HepG2 (cell line): ENCODE results near the gene EXOC3. TPM values are rescaled to one million over a fixed set of nuclear protein-coding genes. Genes with fewer than 3 reads are reported as not detected.

Experiments
- CHD4 ChIP-seq: fragments of 200-600 bp; sonication (generic); IDR thresholded peaks from 2 replicates; pipeline ENCODE4 v1.7.0; 2017; ENCODE audit warnings: mild to moderate bottlenecking, low read length, borderline replicate concordance
- ERF ChIP-seq: IDR thresholded peaks from 2 replicates; pipeline ENCODE4 v1.6.1; 2018; ENCODE audit warnings: missing biosample characterization, missing genetic modification reagents
- GLI4 ChIP-seq: sonication (generic); formaldehyde crosslinking; IDR thresholded peaks from 2 replicates; pipeline ENCODE4 v1.5.1; 2020; ENCODE audit warnings: missing genetic modification reagents, mild to moderate bottlenecking, moderate library complexity, borderline replicate concordance
- MAF1 ChIP-seq: sonication (generic); formaldehyde crosslinking; IDR thresholded peaks from 2 replicates; pipeline ENCODE4 v1.5.0; 2020; ENCODE audit warnings: missing genetic modification reagents, borderline replicate concordance
- PITX1 ChIP-seq: sonication (generic); formaldehyde crosslinking; IDR thresholded peaks from 2 replicates; pipeline ENCODE4 v1.5.1; 2020; ENCODE audit warnings: mild to moderate bottlenecking, missing genetic modification reagents
- POLR2A ChIP-seq, 2 experiments: IDR thresholded peaks; 2 replicates each; pipeline ENCODE4 v1.6.1; 2011; ENCODE audit warnings: low read depth in 2 of 2, low read length in 2 of 2, mild to moderate bottlenecking in 1 of 2, moderate library complexity in 1 of 2; ENCODE audit not compliant: insufficient read depth in 1 of 2
- SALL1 ChIP-seq: sonication (generic); formaldehyde crosslinking; IDR thresholded peaks from 2 replicates; pipeline ENCODE4 v1.8.0; 2022; ENCODE audit warnings: mild to moderate bottlenecking, missing genetic modification reagents
- SCMH1 ChIP-seq: sonication (generic); formaldehyde crosslinking; IDR thresholded peaks from 2 replicates; pipeline ENCODE4 v1.9.0; 2021; ENCODE audit warnings: missing genetic modification reagents, mild to moderate bottlenecking, borderline replicate concordance
- SMAD1 ChIP-seq: sonication (generic); formaldehyde crosslinking; IDR thresholded peaks from 2 replicates; pipeline ENCODE4 v1.4.0; 2020; ENCODE audit warnings: missing genetic modification reagents, low read depth, mild to moderate bottlenecking, borderline replicate concordance
- SRY ChIP-seq: sonication (generic); formaldehyde crosslinking; IDR thresholded peaks from 2 replicates; pipeline ENCODE4 v1.8.0; 2022; ENCODE audit warnings: mild to moderate bottlenecking, missing genetic modification reagents
- TSC22D2 ChIP-seq: sonication (generic); formaldehyde crosslinking; IDR thresholded peaks from 2 replicates; pipeline ENCODE4 v1.5.1; 2020; ENCODE audit warnings: missing genetic modification reagents, mild to moderate bottlenecking, borderline replicate concordance
- ZNF430 ChIP-seq: sonication (generic); formaldehyde crosslinking; IDR thresholded peaks from 2 replicates; pipeline ENCODE4 v1.9.0; 2021; ENCODE audit warnings: mild to moderate bottlenecking, missing genetic modification reagents
- ZNF775 ChIP-seq: sonication (generic); formaldehyde crosslinking; IDR thresholded peaks from 2 replicates; pipeline ENCODE4 v1.4.0; 2020; ENCODE audit warnings: missing genetic modification reagents, mild to moderate bottlenecking, moderate library complexity, borderline replicate concordance
- polyA plus RNA-seq, 8 experiments: library from polyadenylated mRNA; depleted of rRNA in 3 of 8; stranded (reverse) in 7 of 8; unstranded in 1 of 8; fragments of >200 nt; fragmentation: Illumina TruSeq in 4 of 8; extraction: Trizol in 4 of 8; gene quantifications; 2 replicates each; pipeline versions ENCODE4 v1.2.1 to v1.2.3, GENCODE V29; 2011 to 2016; ENCODE audit warnings: low read depth in 4 of 8, missing spikeins in 1 of 8, mixed read lengths in 1 of 8; ENCODE audit not compliant: insufficient read depth in 1 of 8
- total RNA-seq, 5 experiments: library from RNA; depleted of rRNA; stranded (reverse); fragments of >200 nt; fragmentation: Illumina TruSeq; extraction: Trizol; gene quantifications; 2 replicates each; pipeline ENCODE4 v1.2.3, GENCODE V29; 2016; ENCODE audit warnings: low read depth in 1 of 5
- TF ChIP-seq, protein P1 (sequence below): sonication (generic); formaldehyde crosslinking; IDR thresholded peaks from 2 replicates; pipeline ENCODE4 v1.5.0; 2020; ENCODE audit warnings: mild to moderate bottlenecking, missing genetic modification reagents, borderline replicate concordance
- TF ChIP-seq, protein P2 (sequence below): sonication (generic); formaldehyde crosslinking; IDR thresholded peaks from 2 replicates; pipeline ENCODE4 v1.8.0; 2022; ENCODE audit warnings: missing genetic modification reagents, mild to moderate bottlenecking, moderate library complexity, borderline replicate concordance
- TF ChIP-seq, protein P3 (sequence below): sonication (generic); formaldehyde crosslinking; IDR thresholded peaks from 2 replicates; pipeline ENCODE4 v1.5.1; 2020; ENCODE audit warnings: missing genetic modification reagents, mild to moderate bottlenecking, borderline replicate concordance

Gene EXOC3
- total and polyA plus RNA-seq, 2 of the 13 experiments (the other 11 are each of a cell fraction or from before 2014, with no cell fraction given), result 9.2 to 20.5 TPM

DNA sequence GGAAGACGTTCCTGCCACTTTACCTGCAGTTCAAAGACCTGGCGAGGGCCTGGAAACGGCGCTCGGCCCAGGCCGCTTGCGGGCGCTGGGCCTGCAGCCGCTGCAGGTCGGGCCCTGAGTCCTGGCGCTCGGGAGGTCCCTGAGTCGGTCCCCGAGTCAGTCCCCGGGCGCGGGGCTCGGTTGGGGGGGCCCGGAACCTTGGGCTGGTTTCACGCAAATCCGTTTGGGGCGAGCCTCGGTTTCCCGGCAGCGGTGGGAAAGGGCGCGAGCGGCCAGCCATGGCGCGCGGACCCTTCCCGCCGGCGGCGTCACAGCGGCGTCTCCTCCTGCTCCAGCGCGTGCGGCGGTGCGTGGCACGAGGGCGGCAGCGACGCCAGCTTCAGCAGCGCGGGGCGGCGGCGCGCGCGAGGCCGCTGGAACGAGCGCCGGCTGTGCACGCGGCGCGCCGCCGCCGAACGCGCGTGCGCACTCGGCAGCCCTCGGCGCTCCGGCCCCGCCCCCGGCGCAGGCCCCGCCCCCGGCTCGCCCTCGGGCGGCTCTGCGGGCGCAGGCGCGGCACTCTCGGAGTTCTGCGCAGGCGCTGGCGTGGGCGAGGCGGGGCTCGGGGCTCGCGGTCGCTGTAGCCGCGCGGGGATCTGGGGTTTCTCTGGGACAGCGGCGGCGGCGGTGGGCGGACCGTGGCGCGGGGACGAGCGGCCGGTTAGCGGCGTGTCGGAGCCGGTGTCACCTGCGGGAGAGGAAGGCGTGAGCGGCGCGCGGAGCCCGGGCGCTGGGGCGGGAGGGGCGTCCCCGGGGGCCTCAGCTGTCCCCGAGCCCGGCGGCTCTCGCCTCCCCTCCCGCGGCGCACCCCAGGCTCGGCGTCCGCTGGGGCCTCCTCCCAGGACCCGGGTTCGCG, 29.9 kb downstream of the EXOC3 start (continued):
- TF ChIP-seq, protein P1, sequence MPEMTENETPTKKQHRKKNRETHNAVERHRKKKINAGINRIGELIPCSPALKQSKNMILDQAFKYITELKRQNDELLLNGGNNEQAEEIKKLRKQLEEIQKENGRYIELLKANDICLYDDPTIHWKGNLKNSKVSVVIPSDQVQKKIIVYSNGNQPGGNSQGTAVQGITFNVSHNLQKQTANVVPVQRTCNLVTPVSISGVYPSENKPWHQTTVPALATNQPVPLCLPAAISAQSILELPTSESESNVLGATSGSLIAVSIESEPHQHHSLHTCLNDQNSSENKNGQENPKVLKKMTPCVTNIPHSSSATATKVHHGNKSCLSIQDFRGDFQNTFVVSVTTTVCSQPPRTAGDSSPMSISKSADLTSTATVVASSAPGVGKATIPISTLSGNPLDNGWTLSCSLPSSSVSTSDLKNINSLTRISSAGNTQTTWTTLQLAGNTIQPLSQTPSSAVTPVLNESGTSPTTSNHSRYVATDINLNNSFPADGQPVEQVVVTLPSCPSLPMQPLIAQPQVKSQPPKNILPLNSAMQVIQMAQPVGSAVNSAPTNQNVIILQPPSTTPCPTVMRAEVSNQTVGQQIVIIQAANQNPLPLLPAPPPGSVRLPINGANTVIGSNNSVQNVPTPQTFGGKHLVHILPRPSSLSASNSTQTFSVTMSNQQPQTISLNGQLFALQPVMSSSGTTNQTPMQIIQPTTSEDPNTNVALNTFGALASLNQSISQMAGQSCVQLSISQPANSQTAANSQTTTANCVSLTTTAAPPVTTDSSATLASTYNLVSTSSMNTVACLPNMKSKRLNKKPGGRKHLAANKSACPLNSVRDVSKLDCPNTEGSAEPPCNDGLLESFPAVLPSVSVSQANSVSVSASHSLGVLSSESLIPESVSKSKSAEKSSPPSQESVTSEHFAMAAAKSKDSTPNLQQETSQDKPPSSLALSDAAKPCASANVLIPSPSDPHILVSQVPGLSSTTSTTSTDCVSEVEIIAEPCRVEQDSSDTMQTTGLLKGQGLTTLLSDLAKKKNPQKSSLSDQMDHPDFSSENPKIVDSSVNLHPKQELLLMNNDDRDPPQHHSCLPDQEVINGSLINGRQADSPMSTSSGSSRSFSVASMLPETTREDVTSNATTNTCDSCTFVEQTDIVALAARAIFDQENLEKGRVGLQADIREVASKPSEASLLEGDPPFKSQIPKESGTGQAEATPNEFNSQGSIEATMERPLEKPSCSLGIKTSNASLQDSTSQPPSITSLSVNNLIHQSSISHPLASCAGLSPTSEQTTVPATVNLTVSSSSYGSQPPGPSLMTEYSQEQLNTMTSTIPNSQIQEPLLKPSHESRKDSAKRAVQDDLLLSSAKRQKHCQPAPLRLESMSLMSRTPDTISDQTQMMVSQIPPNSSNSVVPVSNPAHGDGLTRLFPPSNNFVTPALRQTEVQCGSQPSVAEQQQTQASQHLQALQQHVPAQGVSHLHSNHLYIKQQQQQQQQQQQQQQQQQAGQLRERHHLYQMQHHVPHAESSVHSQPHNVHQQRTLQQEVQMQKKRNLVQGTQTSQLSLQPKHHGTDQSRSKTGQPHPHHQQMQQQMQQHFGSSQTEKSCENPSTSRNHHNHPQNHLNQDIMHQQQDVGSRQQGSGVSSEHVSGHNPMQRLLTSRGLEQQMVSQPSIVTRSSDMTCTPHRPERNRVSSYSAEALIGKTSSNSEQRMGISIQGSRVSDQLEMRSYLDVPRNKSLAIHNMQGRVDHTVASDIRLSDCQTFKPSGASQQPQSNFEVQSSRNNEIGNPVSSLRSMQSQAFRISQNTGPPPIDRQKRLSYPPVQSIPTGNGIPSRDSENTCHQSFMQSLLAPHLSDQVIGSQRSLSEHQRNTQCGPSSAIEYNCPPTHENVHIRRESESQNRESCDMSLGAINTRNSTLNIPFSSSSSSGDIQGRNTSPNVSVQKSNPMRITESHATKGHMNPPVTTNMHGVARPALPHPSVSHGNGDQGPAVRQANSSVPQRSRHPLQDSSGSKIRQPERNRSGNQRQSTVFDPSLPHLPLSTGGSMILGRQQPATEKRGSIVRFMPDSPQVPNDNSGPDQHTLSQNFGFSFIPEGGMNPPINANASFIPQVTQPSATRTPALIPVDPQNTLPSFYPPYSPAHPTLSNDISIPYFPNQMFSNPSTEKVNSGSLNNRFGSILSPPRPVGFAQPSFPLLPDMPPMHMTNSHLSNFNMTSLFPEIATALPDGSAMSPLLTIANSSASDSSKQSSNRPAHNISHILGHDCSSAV (CRISPR knock-in tag), result no peak
- TF ChIP-seq SMAD1 (peak; percentile 4; the same call in 1 of the 2 replicates), ERF (CRISPR knock-in tag) (peak; percentile 80), TSC22D2 (CRISPR knock-in tag) (peak; percentile 92; the same call in 1 of the 2 replicates), SRY (peak; percentile 99), ZNF775 (CRISPR knock-in tag) (no peak), PITX1 (CRISPR knock-in tag) (no peak; the same call in none of the 2 replicates), SALL1 (CRISPR knock-in tag) (peak; percentile 87), POLR2A (IDR thresholded peaks at IDR 0.05; ENCODE audit: insufficient read depth in 1 of 2, low read depth in 2 of 2, low read length in 2 of 2) (peak in 1 of 2 experiments; percentile 69; a peak in 2 of 4 replicates), ZNF430 (CRISPR knock-in tag) (peak; percentile 87), GLI4 (CRISPR knock-in tag) (peak; percentile 93), SCMH1 (CRISPR knock-in tag) (no peak), MAF1 (CRISPR knock-in tag) (no peak), CHD4 (no peak)
- TF ChIP-seq, protein P2, sequence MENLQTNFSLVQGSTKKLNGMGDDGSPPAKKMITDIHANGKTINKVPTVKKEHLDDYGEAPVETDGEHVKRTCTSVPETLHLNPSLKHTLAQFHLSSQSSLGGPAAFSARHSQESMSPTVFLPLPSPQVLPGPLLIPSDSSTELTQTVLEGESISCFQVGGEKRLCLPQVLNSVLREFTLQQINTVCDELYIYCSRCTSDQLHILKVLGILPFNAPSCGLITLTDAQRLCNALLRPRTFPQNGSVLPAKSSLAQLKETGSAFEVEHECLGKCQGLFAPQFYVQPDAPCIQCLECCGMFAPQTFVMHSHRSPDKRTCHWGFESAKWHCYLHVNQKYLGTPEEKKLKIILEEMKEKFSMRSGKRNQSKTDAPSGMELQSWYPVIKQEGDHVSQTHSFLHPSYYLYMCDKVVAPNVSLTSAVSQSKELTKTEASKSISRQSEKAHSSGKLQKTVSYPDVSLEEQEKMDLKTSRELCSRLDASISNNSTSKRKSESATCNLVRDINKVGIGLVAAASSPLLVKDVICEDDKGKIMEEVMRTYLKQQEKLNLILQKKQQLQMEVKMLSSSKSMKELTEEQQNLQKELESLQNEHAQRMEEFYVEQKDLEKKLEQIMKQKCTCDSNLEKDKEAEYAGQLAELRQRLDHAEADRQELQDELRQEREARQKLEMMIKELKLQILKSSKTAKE (CRISPR knock-in tag), result 0 out of 2 replicates have a peak, but pooled peaks have one; percentile 29
- TF ChIP-seq, protein P3, sequence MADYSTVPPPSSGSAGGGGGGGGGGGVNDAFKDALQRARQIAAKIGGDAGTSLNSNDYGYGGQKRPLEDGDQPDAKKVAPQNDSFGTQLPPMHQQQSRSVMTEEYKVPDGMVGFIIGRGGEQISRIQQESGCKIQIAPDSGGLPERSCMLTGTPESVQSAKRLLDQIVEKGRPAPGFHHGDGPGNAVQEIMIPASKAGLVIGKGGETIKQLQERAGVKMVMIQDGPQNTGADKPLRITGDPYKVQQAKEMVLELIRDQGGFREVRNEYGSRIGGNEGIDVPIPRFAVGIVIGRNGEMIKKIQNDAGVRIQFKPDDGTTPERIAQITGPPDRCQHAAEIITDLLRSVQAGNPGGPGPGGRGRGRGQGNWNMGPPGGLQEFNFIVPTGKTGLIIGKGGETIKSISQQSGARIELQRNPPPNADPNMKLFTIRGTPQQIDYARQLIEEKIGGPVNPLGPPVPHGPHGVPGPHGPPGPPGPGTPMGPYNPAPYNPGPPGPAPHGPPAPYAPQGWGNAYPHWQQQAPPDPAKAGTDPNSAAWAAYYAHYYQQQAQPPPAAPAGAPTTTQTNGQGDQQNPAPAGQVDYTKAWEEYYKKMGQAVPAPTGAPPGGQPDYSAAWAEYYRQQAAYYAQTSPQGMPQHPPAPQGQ, result no peak
